Renal cortex interstitium (tissue), 15 donors: ENCODE results near the gene ACAT2. TPM values are rescaled to one million over a fixed set of nuclear protein-coding genes. Genes with fewer than 3 reads are reported as not detected.
A peak's percentile ranks its signal among the peaks of the same experiment; 100 is the strongest.
"Not testable (repeated sequence)": the region's sequence is repeated elsewhere in the genome, so short reads cannot be mapped to it uniquely, and the experiment has no call there.

Experiments
- DNase-seq, 11 donors: peaks; one replicate each; pipeline ENCODE4 v3.0.0-alpha.2; 2013; ENCODE audit warnings: low read depth in 9 of 11, low spot score in 4 of 11; ENCODE audit errors: extremely low read depth in 1 of 11
- long read RNA-seq, 16 experiments: transcript quantifications; one replicate each; lab custom pipeline, GENCODE V29; 2026
- polyA plus RNA-seq, 3 donors: library from polyadenylated mRNA; unstranded; fragments of 120-200 nt; gene quantifications; one replicate each; pipeline ENCODE4 v1.2.1, GENCODE V29; 2013; ENCODE audit not compliant: insufficient read length in 3 of 3

ACAT2 gene
- 10 to 100 TPM; 43.6 to 58.3 (median 51.0) TPM for polyA plus RNA-seq
- long read RNA-seq, donor 1, transcript ACAT2-201 (9 exons, 3,180 nt), result major isoform, 5 of 353 reads
- long read RNA-seq, donor 1, partial matches to known transcripts, result 299 of 353 reads
- long read RNA-seq, donor 1, other reads (novel, unspliced or antisense), result 49 of 353 reads
- long read RNA-seq, donor 2, transcript ACAT2-201 (9 exons, 3,180 nt), result major isoform, 17 of 203 reads
- long read RNA-seq, donor 2, partial matches to known transcripts, result 142 of 203 reads
- long read RNA-seq, donor 2, other reads (novel, unspliced or antisense), result 43 of 203 reads
- long read RNA-seq, donor 3, transcript ACAT2-201 (9 exons, 3,180 nt), result major isoform, 23 of 356 reads
- long read RNA-seq, donor 3, partial matches to known transcripts, result 256 of 356 reads
- long read RNA-seq, donor 3, other reads (novel, unspliced or antisense), result 77 of 356 reads
- long read RNA-seq, donor 4, transcript ACAT2-201 (9 exons, 3,180 nt), result major isoform, 14 of 287 reads
- long read RNA-seq, donor 4, partial matches to known transcripts, result 206 of 287 reads
- long read RNA-seq, donor 4, other reads (novel, unspliced or antisense), result 67 of 287 reads
- long read RNA-seq, donor 5, result 0 reads
- long read RNA-seq, donor 6, transcript ACAT2-201 (9 exons, 3,180 nt), result major isoform, 18 of 18 reads
- long read RNA-seq, donor 6, partial matches to known transcripts, result 0 of 18 reads
- long read RNA-seq, donor 6, other reads (novel, unspliced or antisense), result 0 of 18 reads
- long read RNA-seq, donor 7, transcript ACAT2-201 (9 exons, 3,180 nt), result major isoform, 22 of 547 reads
- long read RNA-seq, donor 7, partial matches to known transcripts, result 444 of 547 reads
- long read RNA-seq, donor 7, other reads (novel, unspliced or antisense), result 79 of 547 reads
- long read RNA-seq, donor 8, result 0 reads
- long read RNA-seq, donor 9, transcript ACAT2-201 (9 exons, 3,180 nt), result major isoform, 19 of 155 reads
- long read RNA-seq, donor 9, partial matches to known transcripts, result 136 of 155 reads
- long read RNA-seq, donor 9, other reads (novel, unspliced or antisense), result 0 of 155 reads
- long read RNA-seq, donor 10, transcript ACAT2-201 (9 exons, 3,180 nt), result major isoform, 19 of 271 reads
- long read RNA-seq, donor 10, partial matches to known transcripts, result 197 of 271 reads
- long read RNA-seq, donor 10, other reads (novel, unspliced or antisense), result 55 of 271 reads
- long read RNA-seq, donor 11, transcript ACAT2-201 (9 exons, 3,180 nt), result major isoform, 20 of 20 reads
- long read RNA-seq, donor 11, partial matches to known transcripts, result 0 of 20 reads
- long read RNA-seq, donor 11, other reads (novel, unspliced or antisense), result 0 of 20 reads
- long read RNA-seq, donor 12, transcript ACAT2-201 (9 exons, 3,180 nt), result major isoform, 6 of 97 reads
- long read RNA-seq, donor 12, partial matches to known transcripts, result 91 of 97 reads
- long read RNA-seq, donor 12, other reads (novel, unspliced or antisense), result 0 of 97 reads
- long read RNA-seq, donor 13, result 0 reads
- long read RNA-seq, donor 14, transcript ACAT2-201 (9 exons, 3,180 nt), result major isoform, 22 of 266 reads
- long read RNA-seq, donor 14, partial matches to known transcripts, result 159 of 266 reads
- long read RNA-seq, donor 14, other reads (novel, unspliced or antisense), result 85 of 266 reads
- long read RNA-seq, donor 15, transcript ACAT2-201 (9 exons, 3,180 nt), result major isoform, 10 of 132 reads
- long read RNA-seq, donor 15, partial matches to known transcripts, result 52 of 132 reads
- long read RNA-seq, donor 15, other reads (novel, unspliced or antisense), result 69 of 132 reads
- long read RNA-seq, donor 16, transcript ACAT2-201 (9 exons, 3,180 nt), result major isoform, 37 of 765 reads
- long read RNA-seq, donor 16, partial matches to known transcripts, result 459 of 765 reads
- long read RNA-seq, donor 16, other reads (novel, unspliced or antisense), result 269 of 765 reads

DNA sequence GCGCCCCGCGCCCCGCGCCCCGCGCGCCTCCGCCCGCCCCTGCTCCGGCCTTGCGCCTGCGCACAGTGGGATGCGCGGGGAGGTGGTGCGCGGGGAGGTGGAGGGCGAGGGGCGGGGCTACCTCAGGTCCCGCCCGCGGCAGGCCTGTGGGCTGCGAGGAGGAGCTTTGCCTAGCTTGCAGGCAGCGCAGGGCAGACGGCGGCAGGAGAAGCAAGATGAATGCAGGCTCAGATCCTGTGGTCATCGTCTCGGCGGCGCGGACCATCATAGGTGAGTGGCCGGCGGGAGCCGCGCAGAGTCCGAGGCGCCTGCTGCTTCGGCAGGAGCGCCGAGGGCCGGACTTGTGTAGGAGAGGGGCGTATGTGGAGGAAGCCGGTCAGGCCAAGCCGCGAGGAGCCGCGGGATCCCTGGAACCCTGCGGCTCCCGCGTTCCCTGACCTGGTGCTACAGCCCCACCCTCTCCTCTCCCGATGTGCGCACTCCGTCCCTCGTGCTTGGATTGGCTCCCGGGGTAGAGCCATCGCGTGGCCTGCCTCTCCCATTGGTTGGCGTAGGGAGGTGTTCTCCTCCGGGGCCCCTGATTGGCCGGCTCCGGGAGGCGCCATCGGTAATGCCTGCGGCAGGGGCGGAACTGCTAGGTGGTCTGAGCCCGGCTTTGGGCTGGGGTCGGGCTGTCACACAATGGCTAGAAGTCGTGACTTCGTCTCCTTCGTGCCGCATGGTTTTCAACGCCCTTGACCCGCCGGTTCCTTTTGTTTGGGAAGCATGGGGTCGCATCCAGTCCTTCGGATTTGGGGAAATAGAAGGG is at the start of gene ACAT2:
ACAT2 (plus strand) TSS at position 173 of the 808 bp plus-strand sequence; CDS start at position 216, 43 bp downstream.
- peak; percentile 76 to 92 (median 87) for DNase-seq

DNA sequence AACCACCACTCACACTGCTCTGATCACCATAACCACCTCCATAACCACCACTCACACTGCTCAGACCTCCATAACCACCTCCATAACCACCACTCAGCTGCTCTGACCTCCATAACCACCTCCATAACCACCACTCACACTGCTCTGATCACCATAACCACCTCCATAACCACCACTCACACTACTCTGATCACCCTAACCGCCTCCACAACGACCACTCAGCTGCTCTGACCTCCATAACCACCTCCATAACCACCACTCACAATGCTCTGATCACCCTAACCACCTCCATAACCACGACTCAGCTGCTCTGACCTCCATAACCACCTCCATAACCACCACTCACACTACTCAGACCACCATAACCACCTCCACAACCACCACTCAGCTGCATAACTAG is 49.5 kb upstream of the ACAT2 start:
- not testable (repeated sequence) for DNase-seq

DNA sequence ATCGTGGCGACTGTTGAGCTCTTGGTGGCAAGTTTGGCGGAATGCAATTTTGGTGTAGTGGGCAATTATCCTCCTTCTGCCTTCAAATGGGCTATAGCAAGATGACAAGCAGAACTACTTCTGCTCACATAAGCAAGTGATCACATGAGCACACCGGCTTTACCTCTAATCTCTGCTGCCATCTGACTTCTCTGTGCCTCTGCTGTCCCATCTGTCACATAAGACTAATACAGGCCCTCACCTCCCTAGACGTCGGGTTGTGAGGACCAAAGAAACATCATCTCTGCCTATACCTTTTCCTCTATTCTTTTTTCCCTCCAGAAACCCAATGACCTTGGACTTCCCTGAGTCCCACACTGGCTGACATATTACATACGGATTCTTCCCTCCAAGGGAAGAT is 47.9 kb upstream of the ACAT2 start:
- no peak for DNase-seq

DNA sequence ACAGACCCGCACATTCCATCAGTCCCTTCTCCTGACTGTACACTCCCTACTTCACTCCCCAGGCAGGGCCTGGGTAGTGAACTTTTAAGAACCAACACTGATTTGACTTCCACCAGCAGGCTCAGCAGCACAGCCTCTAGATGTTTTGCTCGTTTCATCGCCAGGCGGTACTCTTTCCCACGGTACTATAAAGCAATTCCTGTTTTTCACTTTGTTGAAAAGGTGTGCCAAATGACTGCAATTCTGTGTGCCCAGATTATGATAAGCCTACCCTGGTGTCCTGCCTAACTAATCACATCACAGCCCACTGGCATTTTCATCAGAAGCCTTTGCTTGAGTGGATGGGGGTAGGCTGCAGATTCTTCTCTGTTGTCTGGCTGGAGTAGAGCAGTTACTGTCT is 47.4 kb upstream of the ACAT2 start:
- DNase-seq, result no peak

DNA sequence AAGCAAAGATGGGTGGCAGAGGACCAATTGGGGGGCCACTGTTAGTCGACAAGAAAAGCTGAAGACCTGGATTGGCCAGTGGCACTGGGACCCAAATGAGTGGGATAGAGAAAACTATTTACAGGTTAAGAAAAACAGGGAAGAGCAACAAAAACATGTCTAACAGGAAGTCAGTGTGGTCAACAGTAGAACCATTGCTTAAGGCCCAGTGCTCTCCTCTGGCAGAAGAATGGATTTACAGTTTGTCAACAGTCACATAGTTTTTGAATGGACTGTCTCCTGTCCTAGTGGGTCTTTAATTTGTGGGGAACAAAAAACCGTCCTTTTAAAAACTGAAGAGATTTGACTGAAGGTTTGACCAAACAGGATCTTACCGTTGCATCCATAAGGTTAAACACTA is 46.7 kb upstream of the ACAT2 start:
- no peak for DNase-seq

DNA sequence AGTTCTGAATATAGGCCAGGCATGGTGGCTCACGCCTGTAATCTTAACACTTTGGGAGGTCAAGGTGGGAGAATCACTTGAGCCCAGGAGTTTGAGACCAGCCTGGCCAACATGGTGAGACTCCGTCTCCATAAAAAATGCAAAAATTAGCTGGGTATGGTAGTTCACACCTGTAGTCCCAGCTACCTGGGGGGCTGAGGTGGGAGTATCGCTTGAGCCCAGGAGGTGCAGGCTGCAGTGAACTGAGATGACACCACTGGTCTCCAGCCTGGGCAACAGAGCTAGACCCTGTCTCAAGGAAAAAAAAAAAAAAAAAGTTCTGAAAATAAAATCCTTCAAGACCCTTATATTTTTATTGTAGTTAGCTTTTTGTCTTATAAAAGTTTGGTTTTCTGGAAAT is 46.2 kb upstream of the ACAT2 start:
- no peak for DNase-seq

DNA sequence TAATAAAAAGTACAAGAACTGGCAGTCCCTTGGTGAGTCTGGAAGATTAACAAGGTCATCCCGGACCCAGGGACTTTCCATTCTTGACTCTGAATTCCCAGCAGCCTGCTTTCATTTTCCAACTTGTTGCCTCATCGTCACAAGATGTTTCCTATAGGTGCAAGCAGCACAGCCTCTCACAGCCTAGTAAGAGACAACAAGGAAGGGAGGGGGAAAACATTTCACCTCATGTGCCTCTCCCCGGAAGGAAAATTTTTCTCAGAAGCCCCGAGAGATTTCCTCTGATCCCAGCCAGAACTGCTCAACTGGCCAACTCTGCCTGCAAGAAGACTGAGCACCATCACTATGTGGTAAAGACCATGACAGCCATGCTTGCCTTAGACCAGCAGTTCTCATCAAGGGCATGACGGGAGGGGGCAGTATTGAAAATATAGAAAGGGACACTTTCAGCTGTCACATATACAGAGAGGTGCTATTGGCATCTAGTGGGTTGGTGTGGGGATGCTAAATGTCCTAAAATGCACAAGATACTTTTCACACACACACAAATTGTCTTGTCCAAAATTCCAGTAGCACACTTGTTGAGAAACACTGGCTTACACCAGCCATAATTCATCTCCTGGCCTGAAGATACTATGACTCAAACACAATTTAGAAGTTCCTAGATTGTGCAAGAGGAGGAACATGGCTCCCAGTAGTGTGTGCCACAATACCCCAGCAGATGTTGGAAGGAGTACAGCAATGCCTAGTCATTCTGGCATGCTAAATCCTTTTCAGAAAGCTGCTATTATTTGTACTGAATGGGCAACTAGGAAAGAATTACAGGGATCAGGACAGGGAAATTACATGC is 45.4 kb upstream of the ACAT2 start:
- no peak for DNase-seq

DNA sequence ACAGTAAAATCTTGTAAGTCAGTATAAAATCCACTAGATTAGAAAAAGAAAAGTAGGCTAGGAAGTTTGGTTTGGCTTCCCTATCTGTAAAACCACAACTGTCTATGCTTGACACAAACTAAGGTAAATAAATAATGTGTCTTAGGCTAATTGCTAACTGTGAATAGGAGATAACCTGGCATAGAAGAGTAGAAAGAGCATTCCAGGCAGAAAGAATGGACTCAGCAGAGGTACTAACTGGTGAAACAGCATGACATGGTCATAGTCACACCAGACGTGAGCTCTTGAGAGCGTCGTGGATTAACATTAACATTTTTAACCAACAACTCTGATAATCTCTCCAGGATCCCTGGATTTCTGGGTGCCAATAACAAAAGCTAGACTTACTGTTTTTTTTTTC is 43.2 kb upstream of the ACAT2 start:
- no peak for DNase-seq

DNA sequence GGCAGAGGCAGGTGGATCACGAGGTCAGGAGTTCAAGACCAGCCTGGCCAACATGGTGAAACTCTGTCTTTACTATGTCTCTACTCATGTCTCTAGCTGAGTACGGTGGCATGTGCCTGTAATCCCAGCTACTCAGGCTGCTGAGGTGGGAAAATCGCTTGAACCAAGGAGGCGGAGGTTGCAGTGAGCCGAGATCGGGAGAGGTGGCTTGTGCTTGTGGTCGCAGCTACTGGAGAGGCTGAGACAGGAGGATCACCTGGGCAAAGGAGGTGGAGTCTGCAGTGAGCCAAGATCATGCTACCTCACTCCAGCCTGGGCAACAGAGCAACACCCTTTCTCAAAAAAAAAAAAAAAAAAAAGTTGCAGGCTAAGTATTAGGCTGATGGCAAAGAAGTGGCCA is 42.6 kb upstream of the ACAT2 start:
- no peak for DNase-seq

DNA sequence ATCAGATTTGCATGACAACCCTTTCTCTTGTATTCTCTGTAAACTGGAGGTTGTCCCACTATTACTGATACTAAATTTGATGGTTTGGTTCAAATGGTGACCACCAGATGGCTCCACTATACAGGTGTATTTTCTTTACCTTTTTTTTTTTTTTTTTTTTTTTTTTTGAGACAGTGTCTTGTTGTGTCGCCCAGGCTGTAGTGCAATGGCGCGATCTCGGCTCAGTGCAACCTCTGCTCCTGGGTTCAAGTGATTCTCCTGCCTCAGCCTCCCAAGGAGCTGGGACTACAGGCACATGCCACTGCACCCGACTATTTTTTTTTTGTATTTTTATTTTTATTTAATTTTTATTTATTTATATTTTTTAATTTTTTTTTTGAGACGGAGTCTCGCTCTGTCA is 41.1 kb upstream of the ACAT2 start:
- peak in 2 of 11 donors; percentile 9 to 35 for DNase-seq

DNA sequence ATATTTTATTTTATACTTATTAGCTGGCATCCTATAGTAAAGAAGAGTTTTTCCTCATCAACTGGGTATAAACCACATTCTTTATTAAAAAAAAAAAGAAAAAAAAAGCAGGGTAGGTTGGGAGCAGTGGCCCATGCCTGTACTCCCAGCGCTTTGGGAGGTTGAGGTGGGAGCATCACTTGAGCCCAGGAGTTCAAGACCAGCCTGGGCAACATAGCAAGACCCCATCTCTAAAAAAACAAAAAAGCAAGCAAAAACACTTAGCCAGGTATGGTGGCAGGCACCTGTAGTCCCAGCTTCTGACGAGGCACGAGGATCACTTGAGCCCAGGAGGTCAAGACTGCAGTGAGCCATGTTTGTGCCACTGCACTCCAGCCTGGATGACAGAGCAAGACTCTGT is 39.9 kb upstream of the ACAT2 start:
- not testable (repeated sequence) for DNase-seq

DNA sequence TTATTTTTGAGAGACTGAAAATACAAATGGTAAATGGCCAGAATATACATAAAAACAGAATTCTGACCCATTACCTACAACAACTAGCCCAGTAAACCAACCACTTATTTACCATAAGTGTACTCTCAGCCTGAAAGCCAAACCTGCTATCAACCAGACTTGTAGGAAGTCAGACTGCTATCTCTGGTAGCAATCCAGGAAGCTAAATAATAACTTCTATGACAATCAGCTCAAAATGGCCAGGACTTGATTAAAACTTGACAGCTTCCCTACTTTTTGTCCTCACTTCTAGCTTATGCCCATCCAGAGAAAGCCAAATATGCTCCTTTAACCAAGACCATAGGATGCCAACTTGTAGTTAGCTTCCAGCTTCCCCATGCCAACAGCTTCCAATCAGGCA is 39.2 kb upstream of the ACAT2 start:
- DNase-seq, result no peak

DNA sequence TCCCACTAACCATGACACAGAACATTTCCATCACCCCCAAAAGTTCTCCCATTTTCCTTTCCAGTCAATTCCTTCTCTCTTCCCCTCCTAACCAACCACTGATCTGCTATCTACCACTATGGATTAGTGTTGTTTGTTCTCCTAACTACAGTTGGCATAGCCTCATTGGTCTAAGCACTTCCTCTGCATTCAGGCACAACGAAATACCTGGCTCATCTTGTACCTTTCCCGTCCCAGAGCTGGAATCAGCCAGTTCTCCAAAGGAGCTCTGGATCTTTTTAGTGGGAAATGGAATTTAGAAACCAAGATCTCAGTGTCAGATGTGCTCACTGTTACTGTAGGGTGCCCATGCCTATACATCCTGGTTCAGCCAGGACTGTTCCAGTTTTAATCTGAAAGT is 38.6 kb upstream of the ACAT2 start:
- DNase-seq, result no peak

DNA sequence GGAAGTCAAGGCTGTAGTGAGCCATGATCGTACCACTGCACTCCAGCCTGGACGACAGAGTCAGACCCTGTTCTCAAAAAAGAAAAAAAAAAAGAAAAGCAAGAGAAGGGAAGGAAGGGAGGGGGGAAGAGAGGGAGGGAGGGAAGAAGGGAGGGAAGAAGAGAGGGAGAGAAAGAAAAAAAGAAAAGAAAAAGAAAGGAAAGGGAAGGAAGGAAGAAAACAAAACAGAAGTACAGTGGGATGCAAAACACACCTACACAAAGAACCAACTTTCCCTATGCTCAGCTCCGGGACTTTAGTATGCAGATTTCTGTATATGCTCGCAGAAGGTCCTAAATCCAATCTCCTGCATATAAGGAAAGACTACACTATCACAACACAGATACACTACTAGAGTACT is 37.1 kb upstream of the ACAT2 start:
- no peak for DNase-seq

DNA sequence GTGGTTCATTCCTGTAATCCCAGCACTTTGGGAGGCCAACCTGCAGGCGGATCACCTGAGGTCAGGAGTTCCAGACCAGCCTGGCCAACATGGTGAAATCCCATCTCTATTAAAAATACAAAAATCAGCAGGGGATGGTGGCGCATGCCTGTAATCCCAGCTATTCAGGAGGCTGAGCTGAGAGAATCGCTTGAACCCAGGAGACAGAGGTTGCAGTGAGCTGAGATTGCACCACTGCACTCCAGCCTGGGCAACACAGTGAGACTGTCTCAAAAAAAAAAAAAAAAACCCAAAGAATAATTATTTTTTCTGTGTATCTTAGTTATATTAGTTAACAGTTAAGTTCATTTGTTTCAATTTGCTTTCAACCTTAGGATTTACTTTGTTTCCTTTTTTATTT is 36.6 kb upstream of the ACAT2 start:
- DNase-seq, result not testable (repeated sequence)

DNA sequence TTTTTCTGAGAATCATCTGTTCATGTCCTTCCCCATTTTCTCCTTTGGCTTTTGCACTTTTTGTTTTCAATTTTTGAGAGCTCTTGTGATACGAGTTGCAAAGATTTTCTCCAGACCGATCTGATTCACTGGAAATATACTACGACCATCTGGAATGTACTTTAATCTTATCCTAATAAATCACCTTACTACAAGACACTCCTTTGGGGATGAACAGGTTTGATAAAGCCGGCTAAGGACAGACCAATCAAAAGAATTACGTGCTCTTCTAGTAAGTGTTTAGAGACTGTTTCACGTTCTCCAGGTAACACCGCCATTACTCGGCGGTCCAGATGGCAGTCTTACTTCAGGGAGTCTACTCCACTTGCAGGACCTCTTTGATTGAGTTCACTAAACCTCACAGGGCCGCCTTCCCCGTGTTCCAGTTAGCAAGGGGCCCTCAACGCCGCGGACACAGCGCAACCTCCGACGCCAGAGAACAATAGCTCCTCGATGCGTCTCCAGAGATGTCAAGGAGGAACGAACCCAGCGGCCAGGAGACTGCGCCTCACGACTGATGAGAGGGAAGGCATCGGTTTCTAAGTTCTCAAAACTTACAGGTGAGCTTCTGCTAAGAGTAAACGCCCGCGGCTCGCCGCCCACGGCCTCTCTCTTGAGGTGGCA is 35.5 kb upstream of the ACAT2 start:
- peak in 1 of 11 donors; percentile 41 for DNase-seq
